Transverse colon (tissue), 4 donors: Measurements from ENCODE around the gene RANBP9.

Experiments
- CTCF ChIP-seq, 5 experiments: fragments of 200-600 bp in 3 of 5; fragments of 450-650 bp in 2 of 5; sonication (generic) in 3 of 5; IDR thresholded peaks; 1 replicate in 2 of 5; 2 replicates in 3 of 5; pipeline ENCODE4 v1.5.1; 2016 to 2017; ENCODE audit warnings: antibody characterized with exemption in 5 of 5, inconsistent platforms in 3 of 5, mild to moderate bottlenecking in 2 of 5, moderate library complexity in 1 of 5
- EP300 ChIP-seq: sonication (generic); formaldehyde crosslinking; IDR thresholded peaks from one replicate; pipeline ENCODE4 v1.6.1; 2017; ENCODE audit warnings: antibody characterized with exemption, low read depth
- POLR2A ChIP-seq: fragments of 450-650 bp; IDR thresholded peaks from one replicate; pipeline ENCODE4 v1.6.1; 2016; ENCODE audit warnings: antibody characterized with exemption, mild to moderate bottlenecking, moderate library complexity
- POLR2AphosphoS5 ChIP-seq, 3 donors: sonication (generic); formaldehyde crosslinking; IDR thresholded peaks; one replicate each; pipeline ENCODE4 v1.6.1; 2016; ENCODE audit warnings: antibody characterized with exemption in 3 of 3

GRCh38 chr6:13754644-13755043, 43.0 kb upstream of the RANBP9 start:
- TF ChIP-seq EP300 (no peak), POLR2AphosphoS5 (IDR thresholded peaks at IDR 0.05) (no peak), CTCF (IDR thresholded peaks at IDR 0.05) (no peak), POLR2A (no peak)
